Activated CD4-positive, CD25-positive, alpha-beta regulatory T cell treated with anti-CD3 and anti-CD28 coated beads, Interleukin-2, amount 50 U/mL, for 16 hours (primary cell): Measurements from ENCODE around the gene CD300LB.
"Not testable (repeated sequence)": the region's sequence is repeated elsewhere in the genome, so short reads cannot be mapped to it uniquely, and the experiment has no call there.

Experiments
- DNase-seq: peaks from one replicate; pipeline ENCODE4 v3.0.0-alpha.2; 2020; ENCODE audit warnings: low read depth, low spot score

The CD300LB gene

GRCh38 chr17:74493331-74493833, 37.9 kb downstream of the CD300LB start:
- DNase-seq: peak; percentile 36

DNA sequence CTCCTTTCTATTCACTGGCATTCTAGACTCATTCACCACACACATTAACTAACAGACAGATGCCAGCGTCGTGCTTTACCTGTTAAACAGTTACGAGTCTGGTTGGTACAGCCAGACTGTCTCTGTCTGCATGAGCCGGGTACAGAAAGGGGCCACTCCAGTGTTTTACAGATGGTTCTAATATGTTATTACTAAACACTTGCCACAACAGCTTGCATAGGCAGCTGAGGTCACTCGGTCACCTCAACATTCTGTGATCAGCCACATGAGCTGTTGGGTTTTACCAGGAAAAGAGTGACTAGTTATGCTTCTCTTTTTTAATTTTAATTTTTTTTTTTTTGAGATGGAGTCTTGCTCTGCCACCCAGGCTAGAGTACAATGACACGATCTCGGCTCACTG, 39.6 kb downstream of the CD300LB start:
- DNase-seq: no peak

- no peak for DNase-seq
These were observed 40.6 kb downstream of the CD300LB start for GRCh38 chr17:74490716-74491115.

GRCh38 chr17:74488276-74488675, 43.0 kb downstream of the CD300LB start:
- DNase-seq: not testable (repeated sequence)

DNA sequence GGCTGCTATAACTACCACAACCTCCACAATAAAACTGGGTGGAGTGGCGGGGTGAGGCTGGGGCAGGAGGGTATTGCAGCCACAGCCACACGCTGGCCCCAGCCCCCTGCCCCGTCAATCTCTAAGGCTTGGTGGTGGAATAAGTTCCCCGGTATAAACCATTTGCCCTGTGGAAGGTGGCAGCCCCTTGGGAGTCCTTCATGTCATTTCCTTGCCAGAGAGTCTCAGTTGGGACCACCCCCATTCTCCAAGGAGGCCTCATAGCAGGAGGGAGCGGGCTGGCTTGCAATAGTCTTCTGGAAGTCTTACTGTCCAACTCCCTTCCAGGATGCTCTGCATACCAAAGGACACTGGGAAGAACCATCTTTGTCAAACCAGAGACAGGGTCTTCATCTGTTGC, 45.4 kb downstream of the CD300LB start:
- no peak for DNase-seq

- no peak for DNase-seq
These were observed 46.1 kb downstream of the CD300LB start for GRCh38 chr17:74485022-74485743.

GRCh38 chr17:74484066-74484465, 47.2 kb downstream of the CD300LB start:
- no peak for DNase-seq

- DNase-seq: no peak
These were observed 49.7 kb downstream of the CD300LB start for GRCh38 chr17:74481621-74482020.

GRCh38 chr17:74480290-74480689, 51.0 kb downstream of the CD300LB start:
- no peak for DNase-seq

- DNase-seq: no peak
These were observed 52.7 kb downstream of the CD300LB start for GRCh38 chr17:74478420-74479100.

GRCh38 chr17:74477411-74477810, 53.9 kb downstream of the CD300LB start:
- DNase-seq: no peak

DNA sequence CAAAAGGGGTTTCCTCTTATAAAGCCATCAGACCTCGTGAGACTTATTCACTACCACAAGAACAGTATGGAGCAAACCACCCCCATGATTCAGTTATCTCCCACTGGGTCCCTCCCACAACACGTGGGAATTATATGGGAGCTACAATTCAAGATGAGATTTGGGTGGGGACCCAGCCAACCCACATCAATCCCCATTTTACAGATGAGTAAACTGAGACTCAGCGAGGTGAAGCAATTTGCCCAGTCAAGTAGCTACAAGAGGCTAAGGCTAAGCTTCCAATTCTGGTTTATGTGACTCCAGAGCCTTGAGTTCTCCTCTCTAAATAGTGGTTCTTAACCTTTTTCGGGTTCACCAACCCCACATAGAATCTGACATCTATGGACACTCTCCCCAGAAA, 56.1 kb downstream of the CD300LB start:
- DNase-seq: no peak

DNA sequence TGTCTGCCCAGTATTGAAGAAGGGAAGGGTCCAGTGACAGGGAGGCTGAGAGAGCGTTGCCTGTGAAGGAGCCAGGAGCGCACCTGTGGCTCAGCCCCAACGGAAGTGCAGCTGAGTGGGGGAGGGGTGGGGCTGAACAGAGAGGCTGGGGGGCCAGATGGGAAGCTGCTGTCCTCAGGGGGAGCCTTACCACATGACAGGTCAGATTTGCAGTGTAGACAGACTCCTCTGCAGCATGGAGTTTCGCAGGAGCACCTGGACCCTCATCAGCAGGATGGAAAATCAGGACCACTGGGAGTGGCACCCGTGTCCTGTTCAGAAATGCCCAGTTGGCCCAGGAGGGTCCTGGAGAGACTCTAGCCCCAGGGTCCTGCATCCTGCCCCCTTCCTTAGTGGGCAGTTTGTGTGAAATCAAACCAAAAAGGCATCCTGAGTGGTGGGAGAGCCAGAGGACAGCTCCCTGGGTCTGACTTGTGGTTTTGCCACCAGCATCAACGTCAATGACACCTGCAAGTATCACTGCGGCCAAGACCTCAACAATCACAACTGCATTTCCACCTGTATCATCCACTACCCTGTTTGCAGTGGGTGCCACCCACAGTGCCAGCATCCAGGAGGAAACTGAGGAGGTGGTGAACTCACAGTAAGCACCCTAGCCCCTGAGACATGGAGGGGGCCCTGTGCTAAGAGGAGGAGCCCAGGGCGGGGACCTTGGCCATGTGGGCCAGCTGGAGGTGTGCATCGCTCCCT, 57.1 kb downstream of the CD300LB start:
- DNase-seq: no peak

DNA sequence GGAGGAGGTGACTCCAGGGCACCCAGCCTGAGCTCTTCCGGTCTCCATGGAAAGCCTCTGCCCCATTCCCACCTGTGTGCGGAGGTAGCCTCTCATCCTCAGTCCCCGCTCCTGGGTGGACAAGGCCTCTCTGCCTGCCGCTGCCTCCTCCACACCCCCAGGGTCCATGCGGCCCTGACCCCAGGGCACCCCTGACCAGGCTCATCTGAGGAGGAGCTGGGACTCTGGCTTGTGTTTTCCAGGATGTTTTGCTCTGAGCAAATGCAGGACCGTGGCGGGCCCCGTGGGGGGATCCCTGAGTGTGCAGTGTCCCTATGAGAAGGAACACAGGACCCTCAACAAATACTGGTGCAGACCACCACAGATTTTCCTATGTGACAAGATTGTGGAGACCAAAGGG, 58.0 kb downstream of the CD300LB start:
- DNase-seq: no peak

DNA sequence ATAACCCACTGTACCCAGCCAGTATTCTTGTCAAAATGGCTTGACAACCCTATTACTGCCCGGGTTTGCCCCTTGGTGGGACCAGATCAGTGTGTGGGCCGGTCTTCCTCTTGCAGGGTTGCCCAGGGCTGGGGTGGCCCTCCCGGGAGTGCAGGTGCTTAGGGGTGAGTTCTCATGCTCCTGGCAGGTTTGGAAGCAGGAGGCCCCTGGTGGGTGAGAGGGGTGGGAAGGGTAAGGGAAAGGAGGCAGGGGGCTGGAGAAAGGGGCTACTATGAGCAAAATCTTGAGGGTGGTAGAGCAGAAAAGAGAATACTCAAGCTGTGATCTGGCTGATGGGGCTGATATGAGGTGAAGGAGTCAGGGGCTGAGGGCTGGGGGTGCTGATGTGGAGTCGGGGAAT, 58.4 kb downstream of the CD300LB start:
- DNase-seq: no peak

- no peak for DNase-seq
These were observed 59.9 kb downstream of the CD300LB start for GRCh38 chr17:74471341-74471740.
